Stimulated activated CD8-positive, alpha-beta memory T cell treated with anti-CD3 and anti-CD28 coated beads, Interleukin-15, amount 100 ng/mL, for 48 hours (primary cell): ENCODE data around the gene FBXL15.
"Not testable (repeated sequence)": the region's sequence is repeated elsewhere in the genome, so short reads cannot be mapped to it uniquely, and the experiment has no call there.

Experiments
- DNase-seq, 2 donors: peaks; one replicate each; pipeline ENCODE4 v3.0.0-alpha.2; 2020; ENCODE audit warnings: low read depth in 2 of 2

The FBXL15 gene

GRCh38 chr10:102431452-102432124, 11.0 kb downstream of the FBXL15 start:
- no peak for DNase-seq

- DNase-seq = peak; percentile 93 to 95
Measured at GRCh38 chr10:102432162-102432950, 11.7 kb downstream of the FBXL15 start, which contains the start of gene CUEDC2. CUEDC2 (minus strand) TSS chr10:102432574; CDS start chr10:102425188, 7,386 bp downstream.

- DNase-seq = no peak
Measured at GRCh38 chr10:102433619-102434046, 13.0 kb downstream of the FBXL15 start.

- DNase-seq = no peak
Measured at GRCh38 chr10:102434394-102435132, 13.9 kb downstream of the FBXL15 start.

GRCh38 chr10:102435133-102435497, 14.5 kb downstream of the FBXL15 start:
- no peak for DNase-seq

GRCh38 chr10:102435529-102436233, 15.0 kb downstream of the FBXL15 start:
- peak in 1 of 2 donors; percentile 62 for DNase-seq

GRCh38 chr10:102436312-102436711, 15.7 kb downstream of the FBXL15 start:
- no peak for DNase-seq

GRCh38 chr10:102437515-102437914, 16.9 kb downstream of the FBXL15 start:
- no peak for DNase-seq

- no peak for DNase-seq
Measured at GRCh38 chr10:102438374-102438773, 17.7 kb downstream of the FBXL15 start.

- no peak for DNase-seq
Measured at GRCh38 chr10:102444851-102445250, 24.2 kb downstream of the FBXL15 start.

- peak; percentile 76 to 78 for DNase-seq
Measured at GRCh38 chr10:102449321-102450123, 28.9 kb downstream of the FBXL15 start.

GRCh38 chr10:102450124-102450373, 29.4 kb downstream of the FBXL15 start:
- DNase-seq = no peak

GRCh38 chr10:102450374-102451104, 29.9 kb downstream of the FBXL15 start:
- DNase-seq = peak; percentile 81 to 85

- DNase-seq = no peak
Measured at GRCh38 chr10:102451105-102451969, 30.7 kb downstream of the FBXL15 start, which contains the start of gene C10orf95. C10orf95 (minus strand) TSS chr10:102451543; CDS start chr10:102451093, 450 bp downstream.

GRCh38 chr10:102452672-102453340, 32.2 kb downstream of the FBXL15 start:
- peak; percentile 73 to 81 for DNase-seq

GRCh38 chr10:102453502-102453901, 32.9 kb downstream of the FBXL15 start:
- DNase-seq = no peak

- not testable (repeated sequence) for DNase-seq
Measured at GRCh38 chr10:102454662-102455487, 34.2 kb downstream of the FBXL15 start.
